SK-N-SH (cell line): ENCODE measurements around the gene MCC.
"Not testable (repeated sequence)": the region's sequence is repeated elsewhere in the genome, so short reads cannot be mapped to it uniquely, and the experiment has no call there.

Source experiments
- CHD2 ChIP-seq: fragments of 150-350 bp; IDR thresholded peaks from 2 replicates; pipeline ENCODE4 v1.6.1; 2018; ENCODE audit warnings: low read length; ENCODE audit not compliant: partially characterized antibody
- CTCF ChIP-seq: fragments of 200-600 bp; sonication (generic); IDR thresholded peaks from 2 replicates; pipeline ENCODE4 v1.6.1; 2017; ENCODE audit warnings: antibody characterized with exemption, mild to moderate bottlenecking, moderate library complexity
- ELF1 ChIP-seq: IDR thresholded peaks from 2 replicates; pipeline ENCODE4 v1.4.0; 2012
- EP300 ChIP-seq, 2 experiments: IDR thresholded peaks; 2 replicates each; pipeline versions ENCODE4 v1.4.0 to v1.6.1; 2012; ENCODE audit warnings: borderline replicate concordance in 1 of 2, low read depth in 1 of 2, low read length in 1 of 2
- FOSL2 ChIP-seq: IDR thresholded peaks from 2 replicates; pipeline ENCODE4 v1.4.0; 2012; ENCODE audit warnings: low read depth, mild to moderate bottlenecking, moderate library complexity, borderline replicate concordance
- FOXM1 ChIP-seq: IDR thresholded peaks from 2 replicates; pipeline ENCODE4 v1.4.0; 2012; ENCODE audit warnings: low read depth, mild to moderate bottlenecking
- MAX ChIP-seq: IDR thresholded peaks from 2 replicates; pipeline ENCODE4 v1.4.0; 2012; ENCODE audit warnings: low read depth
- POLR2AphosphoS5 ChIP-seq: IDR thresholded peaks from 2 replicates; pipeline ENCODE4 v1.6.1; 2012; ENCODE audit warnings: low read depth, low read length
- REST ChIP-seq: IDR thresholded peaks from 2 replicates; pipeline ENCODE4 v1.6.1; 2012; ENCODE audit warnings: mild to moderate bottlenecking, low read depth, low read length, moderate library complexity
- RFX5 ChIP-seq: IDR thresholded peaks from 2 replicates; pipeline ENCODE4 v1.6.1; 2012; ENCODE audit warnings: mild to moderate bottlenecking, improper control_type of control experiment, low read length
- RXRA ChIP-seq: IDR thresholded peaks from 2 replicates; pipeline ENCODE4 v1.4.0; 2012; ENCODE audit warnings: low read depth, mild to moderate bottlenecking, borderline replicate concordance
- SMC3 ChIP-seq: IDR thresholded peaks from 2 replicates; pipeline ENCODE4 v1.6.1; 2012; ENCODE audit warnings: low read depth, low read length, improper control_type of control experiment
- USF2 ChIP-seq: fragments of 150-350 bp; IDR thresholded peaks from 2 replicates; pipeline ENCODE4 v1.6.1; 2017; ENCODE audit warnings: antibody characterized with exemption, low read length, low read depth, borderline replicate concordance

GRCh38 chr5:113073629-113074034 lies 414.6 kb downstream of the MCC start:
- TF ChIP-seq RXRA; USF2; MAX; CTCF; REST; ELF1; POLR2AphosphoS5; EP300 (IDR thresholded peaks at IDR 0.05; ENCODE audit: borderline replicate concordance in 1 of 2, low read depth in 1 of 2, low read length in 1 of 2); FOSL2; RFX5; FOXM1; CHD2; SMC3: not testable (repeated sequence)
